ENCODE measurements around the gene MARVELD1.
"Not testable (repeated sequence)": the region's sequence is repeated elsewhere in the genome, so short reads cannot be mapped to it uniquely, and the experiment has no call there.

The MARVELD1 gene

GRCh38 chr10:97687785-97688781, 25.4 kb upstream of the MARVELD1 start:
- peak overlapping the region; percentile 24; the same call in 1 of the 2 replicates for H3K9ac ChIP-seq (ENCODE audit: low read length)
- no peaks in the 10 kb centered on the region for H4K20me1 ChIP-seq (ENCODE audit: insufficient read depth, low read length)
- no peak overlapping the region for H3K27ac ChIP-seq (ENCODE audit: low read depth, low read length, poor library complexity, severe bottlenecking)
- H3K9me3 ChIP-seq (ENCODE audit: low read length) = no peaks in the 10 kb centered on the region
- no peaks in the 10 kb centered on the region for H3K27me3 ChIP-seq (ENCODE audit: insufficient read depth, low read length)
- H3K4me3 ChIP-seq (ENCODE audit: low read depth, low read length, poor library complexity, severe bottlenecking) = peak overlapping the region; percentile 55
- H3K9me2 ChIP-seq (ENCODE audit: low read depth, low read length) = no peaks in the 10 kb centered on the region
- no peaks in the 10 kb centered on the region for H3F3A ChIP-seq (ENCODE audit: insufficient read depth, low read length)
- H3K36me3 ChIP-seq (ENCODE audit: insufficient read depth, low read length) = no peaks in the 10 kb centered on the region
- H3K4me2 ChIP-seq (ENCODE audit: low read length) = peak overlapping the region; percentile 59
- no peak for TF ChIP-seq CTCF (IDR thresholded peaks at IDR 0.05; ENCODE audit: low read length)
- TF ChIP-seq EZH2 (IDR thresholded peaks at IDR 0.05; ENCODE audit: borderline replicate concordance, low read length) = no peak
- H2AFZ ChIP-seq (ENCODE audit: low read length) = no peak overlapping the region
- H3K4me1 ChIP-seq (ENCODE audit: insufficient read depth, low read length, severe bottlenecking) = peaks cover 7% of the 10 kb centered on the region
- H3K79me2 ChIP-seq (ENCODE audit: insufficient read depth, low read length) = no peaks in the 10 kb centered on the region

GRCh38 chr10:97689559-97690020, 23.9 kb upstream of the MARVELD1 start:
- Histone ChIP-seq H3K27ac (ENCODE audit: low read depth, low read length, poor library complexity, severe bottlenecking) (no peak overlapping the region), H3K9me2 (ENCODE audit: low read depth, low read length) (no peaks in the 10 kb centered on the region), H2AFZ (ENCODE audit: low read length) (no peak overlapping the region), H3K9ac (ENCODE audit: low read length) (no peak overlapping the region), H3K4me2 (ENCODE audit: low read length) (no peak overlapping the region), H3K9me3 (ENCODE audit: low read length) (no peaks in the 10 kb centered on the region), H3K79me2 (ENCODE audit: insufficient read depth, low read length) (no peaks in the 10 kb centered on the region), H3K27me3 (ENCODE audit: insufficient read depth, low read length) (no peaks in the 10 kb centered on the region), H3F3A (ENCODE audit: insufficient read depth, low read length) (no peaks in the 10 kb centered on the region), H4K20me1 (ENCODE audit: insufficient read depth, low read length) (no peaks in the 10 kb centered on the region), H3K36me3 (ENCODE audit: insufficient read depth, low read length) (no peaks in the 10 kb centered on the region), H3K4me3 (ENCODE audit: low read depth, low read length, poor library complexity, severe bottlenecking) (no peak overlapping the region), H3K4me1 (ENCODE audit: insufficient read depth, low read length, severe bottlenecking) (peaks cover 7% of the 10 kb centered on the region)
- TF ChIP-seq EZH2 (IDR thresholded peaks at IDR 0.05; ENCODE audit: borderline replicate concordance, low read length) (no peak), CTCF (IDR thresholded peaks at IDR 0.05; ENCODE audit: low read length) (no peak)

- Histone ChIP-seq H3K9me2 (ENCODE audit: low read depth, low read length) (no peaks in the 10 kb centered on the region), H3K9me3 (ENCODE audit: low read length) (no peaks in the 10 kb centered on the region), H3K27ac (ENCODE audit: low read depth, low read length, poor library complexity, severe bottlenecking) (no peak overlapping the region), H3K9ac (ENCODE audit: low read length) (no peak overlapping the region), H3K4me2 (ENCODE audit: low read length) (no peak overlapping the region), H3F3A (ENCODE audit: insufficient read depth, low read length) (no peaks in the 10 kb centered on the region), H3K79me2 (ENCODE audit: insufficient read depth, low read length) (no peaks in the 10 kb centered on the region), H2AFZ (ENCODE audit: low read length) (no peak overlapping the region), H3K36me3 (ENCODE audit: insufficient read depth, low read length) (no peaks in the 10 kb centered on the region), H3K4me3 (ENCODE audit: low read depth, low read length, poor library complexity, severe bottlenecking) (no peak overlapping the region), H4K20me1 (ENCODE audit: insufficient read depth, low read length) (no peaks in the 10 kb centered on the region), H3K27me3 (ENCODE audit: insufficient read depth, low read length) (no peaks in the 10 kb centered on the region), H3K4me1 (ENCODE audit: insufficient read depth, low read length, severe bottlenecking) (peaks cover 7% of the 10 kb centered on the region)
- TF ChIP-seq EZH2 (IDR thresholded peaks at IDR 0.05; ENCODE audit: borderline replicate concordance, low read length) (no peak), CTCF (IDR thresholded peaks at IDR 0.05; ENCODE audit: low read length) (no peak)
Measured at GRCh38 chr10:97690133-97690532, 23.4 kb upstream of the MARVELD1 start.

- H3K4me1 ChIP-seq (ENCODE audit: insufficient read depth, low read length, severe bottlenecking); H3K79me2 ChIP-seq (ENCODE audit: insufficient read depth, low read length); H3K4me3 ChIP-seq (ENCODE audit: low read depth, low read length, poor library complexity, severe bottlenecking); H3K27ac ChIP-seq (ENCODE audit: low read depth, low read length, poor library complexity, severe bottlenecking); H3F3A ChIP-seq (ENCODE audit: insufficient read depth, low read length); H3K9ac ChIP-seq (ENCODE audit: low read length); H2AFZ ChIP-seq (ENCODE audit: low read length); H3K27me3 ChIP-seq (ENCODE audit: insufficient read depth, low read length); H4K20me1 ChIP-seq (ENCODE audit: insufficient read depth, low read length); H3K4me2 ChIP-seq (ENCODE audit: low read length); H3K9me2 ChIP-seq (ENCODE audit: low read depth, low read length); H3K9me3 ChIP-seq (ENCODE audit: low read length); H3K36me3 ChIP-seq (ENCODE audit: insufficient read depth, low read length): not testable (repeated sequence)
Measured at GRCh38 chr10:97698072-97698655, 15.4 kb upstream of the MARVELD1 start.
